ENCODE measurements around the gene HSPA1A. TPM values are rescaled to one million over a fixed set of nuclear protein-coding genes. Genes with fewer than 3 reads are reported as not detected.

HSPA1A gene
- total RNA-seq, 1 donor, result 76.9 TPM

GRCh38 chr6:31776989-31777666 is 38.2 kb upstream of the HSPA1A start, which contains the start of gene VWA7:
Gene VWA7 (minus strand): TSS chr6:31777328. CDS start chr6:31776779, 549 bp downstream.
- H3K4me3 ChIP-seq (ENCODE audit: low read depth, low read length), result no peak within 1 kb of the TSS
- DNase-seq (ENCODE audit: low read depth), result peak; percentile 73
- TF ChIP-seq CTCF (IDR thresholded peaks at IDR 0.05; ENCODE audit: insufficient read depth, low read length), result no peak

GRCh38 chr6:31777667-31778050 is 37.7 kb upstream of the HSPA1A start:
- TF ChIP-seq CTCF (IDR thresholded peaks at IDR 0.05; ENCODE audit: insufficient read depth, low read length), result no peak
- no peak overlapping the region for H3K4me3 ChIP-seq (ENCODE audit: low read depth, low read length)
- DNase-seq (ENCODE audit: low read depth), result no peak

- no peak for DNase-seq (ENCODE audit: low read depth)
- TF ChIP-seq CTCF (IDR thresholded peaks at IDR 0.05; ENCODE audit: insufficient read depth, low read length), result no peak
- H3K4me3 ChIP-seq (ENCODE audit: low read depth, low read length), result no peak overlapping the region
These were observed 37.1 kb upstream of the HSPA1A start for GRCh38 chr6:31778193-31778592.

- no peak for DNase-seq (ENCODE audit: low read depth)
- TF ChIP-seq CTCF (IDR thresholded peaks at IDR 0.05; ENCODE audit: insufficient read depth, low read length), result no peak
- H3K4me3 ChIP-seq (ENCODE audit: low read depth, low read length), result no peak overlapping the region
These were observed 36.1 kb upstream of the HSPA1A start for GRCh38 chr6:31778999-31779885.

GRCh38 chr6:31779908-31780307 is 35.4 kb upstream of the HSPA1A start:
- no peak for DNase-seq (ENCODE audit: low read depth)
- no peak for TF ChIP-seq CTCF (IDR thresholded peaks at IDR 0.05; ENCODE audit: insufficient read depth, low read length)
- no peak overlapping the region for H3K4me3 ChIP-seq (ENCODE audit: low read depth, low read length)

GRCh38 chr6:31780507-31781243 is 34.7 kb upstream of the HSPA1A start:
- DNase-seq (ENCODE audit: low read depth), result no peak
- no peak for TF ChIP-seq CTCF (IDR thresholded peaks at IDR 0.05; ENCODE audit: insufficient read depth, low read length)
- H3K4me3 ChIP-seq (ENCODE audit: low read depth, low read length), result no peak overlapping the region
